Heart right ventricle (tissue), 16 donors: ENCODE results near the gene CMKLR1. TPM values are rescaled to one million over a fixed set of nuclear protein-coding genes. Genes with fewer than 3 reads are reported as not detected.

ENCODE experiments used
- ATAC-seq, 8 donors: fragments of 200-7000 bp; cut with Tn5 transposase; one replicate each; pipeline ENCODE4 v1.9.1; 2020; ENCODE audit warnings: mild to moderate bottlenecking in 8 of 8, moderate library complexity in 8 of 8, moderate number of reproducible peaks in 1 of 8
- DNase-seq, 2 donors: peaks; one replicate each; pipeline ENCODE4 v3.0.0-alpha.2; 2020
- H3K27ac ChIP-seq, 10 donors: fragments of 200-600 bp; sonication (generic) in 2 of 10; one replicate each; pipeline versions ENCODE4 v1.5.0 to v1.8.0; 2020 to 2022; ENCODE audit warnings: mild to moderate bottlenecking in 3 of 10
- H3K27me3 ChIP-seq, 7 donors: fragments of 200-600 bp; one replicate each; pipeline ENCODE4 v1.8.0; 2021 to 2022; ENCODE audit warnings: mild to moderate bottlenecking in 2 of 7
- H3K36me3 ChIP-seq, 9 donors: fragments of 200-600 bp; sonication (generic) in 1 of 9; one replicate each; pipeline versions ENCODE4 v1.5.0 to v1.8.0; 2020 to 2022; ENCODE audit warnings: mild to moderate bottlenecking in 2 of 9
- H3K4me1 ChIP-seq, 9 donors: fragments of 200-600 bp; sonication (generic) in 1 of 9; one replicate each; pipeline versions ENCODE4 v1.5.0 to v1.8.0; 2020 to 2022; ENCODE audit warnings: mild to moderate bottlenecking in 4 of 9
- H3K4me3 ChIP-seq, 10 donors: fragments of 200-600 bp; sonication (generic) in 2 of 10; one replicate each; pipeline versions ENCODE4 v1.5.0 to v1.8.0; 2020 to 2022; ENCODE audit warnings: mild to moderate bottlenecking in 7 of 10, moderate library complexity in 2 of 10
- H3K9me3 ChIP-seq, 11 donors: fragments of 200-600 bp in 10 of 11; sonication (generic) in 2 of 11; one replicate each; pipeline versions ENCODE4 v1.5.0 to v1.8.0; 2013 to 2022; ENCODE audit warnings: mild to moderate bottlenecking in 2 of 11, control low read depth in 1 of 11, moderate library complexity in 1 of 11
- WGBS, 2 donors: extraction: QIAGEN DNeasy Blood & Tissue Kit; methylation state at CpG; one replicate each; pipeline ENCODE4 v1.1.7; 2013; ENCODE audit warnings: inconsistent platforms in 1 of 2; 5-methylcytosine and 5-hydroxymethylcytosine counted together
- intact Hi-C, 10 donors: fragments of 100-400 bp; cut with DNase I; formaldehyde crosslinking; loops; one replicate each; pipeline versions ENCODE4 v1.11.1 to v1.14.2; 2022
- polyA plus RNA-seq, 2 donors: library from polyadenylated mRNA; stranded (reverse); fragments of 200-250 nt; gene quantifications; one replicate each; pipeline ENCODE4 v1.2.3, GENCODE V29; 2013
- total RNA-seq, 10 donors: library from RNA; stranded (reverse); fragmentation: NEBNext Ultra II Directional in 3 of 10; extraction: Animal tissue kit (Norgen Biotek cat#: 25700) in 3 of 10; gene quantifications; one replicate each; pipeline versions ENCODE4 v1.2.1 to v1.2.4, GENCODE V29; 2021 to 2023
- TF ChIP-seq, protein P1 (sequence below), 9 donors: fragments of 200-600 bp; sonication (generic) in 2 of 9; IDR thresholded peaks; one replicate each; pipeline versions ENCODE4 v1.5.0 to v1.8.0; 2021 to 2022; ENCODE audit warnings: antibody characterized with exemption in 9 of 9, mild to moderate bottlenecking in 5 of 9, moderate library complexity in 1 of 9
- donor health status: Arrhythmogenic right ventricular cardiomyopathy.
- donor health status: ischemic (EF 13 %, LVEDD 7.1; RV severe dilation, severe dysfunction).
- donor health status: healthy with polysubstance abuse.
- donor health status: DM: no; HTN: yes; CAD: no.
- donor health status: DM: no; HTN: no; CAD: no.
- donor health status: ischemic (EF 25% LVEDD 6.9; RV normal size, moderate dysfunction).
- donor health status: ischemic (EF 25% LVEDD 5.7; RV mildly dilated, moderate dysfunction).
- donor health status: healthy.
- donor health status: DM: yes; HTN: yes; CAD: no.
- donor health status: Ischemic cardiomyopathy.
- donor health status: ischemic (EF 35%, LVEDD 5.7; RV mildly dilated, moderate dysfunction).
- donor health status: nonischemic (EF 11% LVEDD 7.7; RV severe dilation, severe dysfunction).
- donor health status: DM: yes; HTN: yes; CAD: no.
- donor health status: PGD.
- donor health status: ischemic (EF 29% LVEDD 5.4; RV normal size, mild dysfunction).
- donor health status: nonischemic (EF 23%, LVEDD 6.1; RV moderate dilation, normal function).

Gene CMKLR1
- total and polyA plus RNA-seq, 12 donors = 2.2 to 24.0 (median 5.1) TPM

- TF ChIP-seq, protein P1, sequence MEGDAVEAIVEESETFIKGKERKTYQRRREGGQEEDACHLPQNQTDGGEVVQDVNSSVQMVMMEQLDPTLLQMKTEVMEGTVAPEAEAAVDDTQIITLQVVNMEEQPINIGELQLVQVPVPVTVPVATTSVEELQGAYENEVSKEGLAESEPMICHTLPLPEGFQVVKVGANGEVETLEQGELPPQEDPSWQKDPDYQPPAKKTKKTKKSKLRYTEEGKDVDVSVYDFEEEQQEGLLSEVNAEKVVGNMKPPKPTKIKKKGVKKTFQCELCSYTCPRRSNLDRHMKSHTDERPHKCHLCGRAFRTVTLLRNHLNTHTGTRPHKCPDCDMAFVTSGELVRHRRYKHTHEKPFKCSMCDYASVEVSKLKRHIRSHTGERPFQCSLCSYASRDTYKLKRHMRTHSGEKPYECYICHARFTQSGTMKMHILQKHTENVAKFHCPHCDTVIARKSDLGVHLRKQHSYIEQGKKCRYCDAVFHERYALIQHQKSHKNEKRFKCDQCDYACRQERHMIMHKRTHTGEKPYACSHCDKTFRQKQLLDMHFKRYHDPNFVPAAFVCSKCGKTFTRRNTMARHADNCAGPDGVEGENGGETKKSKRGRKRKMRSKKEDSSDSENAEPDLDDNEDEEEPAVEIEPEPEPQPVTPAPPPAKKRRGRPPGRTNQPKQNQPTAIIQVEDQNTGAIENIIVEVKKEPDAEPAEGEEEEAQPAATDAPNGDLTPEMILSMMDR (IDR thresholded peaks at IDR 0.05) = no peak
- no peak for ATAC-seq
- Histone ChIP-seq H3K4me1 (no peaks in the 10 kb centered on the region), H3K27me3 (peaks cover 0 to 8% (median 0%) of the 10 kb centered on the region in 7 donors), H3K4me3 (no peak overlapping the region), H3K27ac (no peak overlapping the region), H3K9me3 (peaks cover 0 to 34% (median 9%) of the 10 kb centered on the region in 11 donors), H3K36me3 (no peaks in the 10 kb centered on the region)
- 42 to 51% methylated on average over 8 of the region's 8 CpGs for WGBS, 2 donors
- intact Hi-C loops = no loop called here
- no peak for DNase-seq
These were observed 42.8 kb upstream of the CMKLR1 start for GRCh38 chr12:108381787-108382436.

- intact Hi-C loops = no loop called here
- no peak for ATAC-seq
These were observed 41.3 kb upstream of the CMKLR1 start for GRCh38 chr12:108380382-108380781.

DNA sequence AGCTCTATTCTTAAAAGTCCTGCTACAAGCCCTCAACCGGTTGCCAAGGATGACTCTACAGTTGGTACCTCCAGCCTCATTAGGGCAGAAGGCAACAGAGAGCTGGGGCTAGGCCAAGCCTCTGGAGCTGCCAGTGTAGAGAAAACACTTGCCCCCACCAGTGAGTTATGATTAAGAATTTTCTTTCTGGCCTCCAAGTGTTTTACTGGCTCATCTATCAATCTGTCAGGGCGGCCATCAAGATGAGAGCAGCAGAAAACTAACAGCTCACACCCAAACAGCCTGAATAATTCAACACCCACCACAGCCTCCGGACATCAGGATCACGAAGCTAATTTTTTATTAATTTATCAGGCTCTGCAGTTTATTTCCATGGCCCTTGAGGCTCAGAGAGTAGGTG lies 40.7 kb upstream of the CMKLR1 start:
- peaks cover 0 to 41% (median 9%) of the 10 kb centered on the region in 11 donors for H3K9me3 ChIP-seq
- TF ChIP-seq, protein P1 (IDR thresholded peaks at IDR 0.05) = no peak
- no peak overlapping the region for H3K27ac ChIP-seq
- ATAC-seq = no peak
- H3K36me3 ChIP-seq = no peaks in the 10 kb centered on the region
- H3K4me3 ChIP-seq = no peak overlapping the region
- no peaks in the 10 kb centered on the region for H3K4me1 ChIP-seq
- intact Hi-C loops = no loop called here
- no peak for DNase-seq
- H3K27me3 ChIP-seq = peaks cover 0 to 7% (median 0%) of the 10 kb centered on the region in 7 donors
- WGBS, 2 donors = 74 to 79% methylated on average over 4 of the region's 4 CpGs

More at GRCh38 chr12:108380382-108380781, 41.3 kb upstream of the CMKLR1 start:
- H3K27ac ChIP-seq = no peak overlapping the region
- no peaks in the 10 kb centered on the region for H3K4me1 ChIP-seq
- no peak overlapping the region for H3K4me3 ChIP-seq
- TF ChIP-seq, protein P1 (IDR thresholded peaks at IDR 0.05) = no peak
- peaks cover 0 to 7% (median 0%) of the 10 kb centered on the region in 7 donors for H3K27me3 ChIP-seq
- peaks cover 0 to 47% (median 9%) of the 10 kb centered on the region in 11 donors for H3K9me3 ChIP-seq
- no peak for DNase-seq
- no peaks in the 10 kb centered on the region for H3K36me3 ChIP-seq

GRCh38 chr12:108378926-108379325 lies 39.8 kb upstream of the CMKLR1 start:
- TF ChIP-seq, protein P1 (IDR thresholded peaks at IDR 0.05) = no peak
- H3K9me3 ChIP-seq = peaks cover 0 to 40% (median 9%) of the 10 kb centered on the region in 11 donors
- H3K36me3 ChIP-seq = no peaks in the 10 kb centered on the region
- peaks cover 0 to 7% (median 0%) of the 10 kb centered on the region in 7 donors for H3K27me3 ChIP-seq
- no peak overlapping the region for H3K4me3 ChIP-seq
- intact Hi-C loops = no loop called here
- no peak for DNase-seq
- H3K4me1 ChIP-seq = no peaks in the 10 kb centered on the region
- 88 to 90% methylated on average over 3 of the region's 3 CpGs for WGBS, 2 donors
- H3K27ac ChIP-seq = no peak overlapping the region
- ATAC-seq = no peak
